OCI-LY7 (cell line): ENCODE data around the gene KIT. TPM values are rescaled to one million over a fixed set of nuclear protein-coding genes. Genes with fewer than 3 reads are reported as not detected.

Experiments used
- BruUV-seq: library from RNA; stranded (reverse); fragments of 400-500 nt; replicated peaks from 2 replicates; lab custom pipeline; 2021; lab: Mats Ljungman, UMichigan
- CTCF ChIA-PET: fragments of 300-600 bp; sonication (Branson Sonifier 250); formaldehyde crosslinking; loops from one replicate; lab custom pipeline; 2022; ENCODE audit warnings: antibody characterized with exemption; ENCODE audit not compliant: unreplicated experiment; lab: Charles Lee
- POLR2A ChIA-PET: fragments of 300-600 bp; sonication (Branson Sonifier 250); formaldehyde crosslinking; loops from one replicate; lab custom pipeline; 2022; ENCODE audit warnings: antibody characterized with exemption; lab: Charles Lee
- DNase-seq: peaks from one replicate; pipeline ENCODE4 v3.0.0-alpha.2; 2015; ENCODE audit warnings: low spot score
- H2AFZ ChIP-seq: fragments of 200-600 bp; sonication (generic), shearing (Covaris generic); 2 replicates; pipeline ENCODE4 v1.6.1; 2014; ENCODE audit warnings: mild to moderate bottlenecking, antibody characterized with exemption, low read length, moderate library complexity
- H3K27ac ChIP-seq: fragments of 200-600 bp; sonication (generic); 2 replicates; pipeline ENCODE4 v1.5.1; 2014; ENCODE audit warnings: mixed run types, low read depth, mild to moderate bottlenecking, moderate library complexity, low read length, inconsistent platforms; ENCODE audit not compliant: poor library complexity, severe bottlenecking
- H3K36me3 ChIP-seq: fragments of 200-600 bp; sonication (generic); 2 replicates; pipeline ENCODE4 v1.6.1; 2014; ENCODE audit warnings: mild to moderate bottlenecking, antibody characterized with exemption, low read length, moderate library complexity, mixed read lengths; ENCODE audit not compliant: insufficient read depth
- H3K4me1 ChIP-seq: fragments of 200-600 bp; sonication (generic); 2 replicates; pipeline ENCODE4 v1.5.1; 2014; ENCODE audit warnings: mild to moderate bottlenecking, low read length; ENCODE audit not compliant: insufficient read depth, poor library complexity, severe bottlenecking
- H3K4me2 ChIP-seq: fragments of 200-600 bp; sonication (generic); 2 replicates; pipeline ENCODE4 v1.6.1; 2014; ENCODE audit warnings: mild to moderate bottlenecking, low read length
- H3K4me3 ChIP-seq: fragments of 200-600 bp; sonication (generic); 2 replicates; pipeline ENCODE4 v1.5.1; 2014; ENCODE audit warnings: mild to moderate bottlenecking, low read depth, low read length; ENCODE audit not compliant: poor library complexity, severe bottlenecking
- H3K79me2 ChIP-seq: fragments of 200-600 bp; sonication (generic); 2 replicates; pipeline ENCODE4 v1.6.1; 2016; ENCODE audit warnings: low read depth, mild to moderate bottlenecking, low read length, moderate library complexity, mixed read lengths; ENCODE audit not compliant: insufficient read depth
- H3K9me2 ChIP-seq: fragments of 200-600 bp; sonication (generic); 2 replicates; pipeline ENCODE4 v1.6.1; 2016; ENCODE audit warnings: mild to moderate bottlenecking, low read length, mixed read lengths; ENCODE audit not compliant: insufficient read depth
- H3K9me3 ChIP-seq: fragments of 200-600 bp; sonication (generic); 2 replicates; pipeline ENCODE4 v1.6.1; 2014; ENCODE audit warnings: mild to moderate bottlenecking, mixed run types, low read length, mixed read lengths
- H4K20me1 ChIP-seq: fragments of 200-600 bp; sonication (generic); 2 replicates; pipeline ENCODE4 v1.6.1; 2014; ENCODE audit warnings: mild to moderate bottlenecking, antibody characterized with exemption, low read length, moderate library complexity, mixed read lengths; ENCODE audit not compliant: insufficient read depth
- EZH2phosphoT487 ChIP-seq: fragments of 200-600 bp; sonication (generic); IDR thresholded peaks from 2 replicates; pipeline ENCODE4 v1.6.1; 2018; ENCODE audit warnings: low read depth, borderline replicate concordance, mild to moderate bottlenecking, mixed run types, antibody characterized with exemption, low read length, moderate library complexity, mixed read lengths
- intact Hi-C: fragments of 100-400 bp; cut with micrococcal nuclease; formaldehyde crosslinking; loops from one replicate; pipeline ENCODE4 v1.10.0; 2022; ENCODE audit not compliant: unreplicated experiment
- total RNA-seq, 2 experiments: library from RNA; depleted of rRNA in 1 of 2; stranded (reverse); fragments of >200 nt in 1 of 2; shearing (Covaris generic) in 1 of 2; gene quantifications; 2 replicates each; pipeline ENCODE4 v1.2.3, GENCODE V29; 2014 to 2022
- TF ChIP-seq, protein P1 (sequence below): fragments of 200-600 bp; sonication (generic); conservative IDR thresholded peaks from 2 replicates; pipeline ENCODE4 v1.5.1; 2014; ENCODE audit warnings: mild to moderate bottlenecking, antibody characterized with exemption, low read length, moderate library complexity, mixed read lengths

Gene KIT
- total RNA-seq, 2 experiments from 2014 or later: not detected

DNA sequence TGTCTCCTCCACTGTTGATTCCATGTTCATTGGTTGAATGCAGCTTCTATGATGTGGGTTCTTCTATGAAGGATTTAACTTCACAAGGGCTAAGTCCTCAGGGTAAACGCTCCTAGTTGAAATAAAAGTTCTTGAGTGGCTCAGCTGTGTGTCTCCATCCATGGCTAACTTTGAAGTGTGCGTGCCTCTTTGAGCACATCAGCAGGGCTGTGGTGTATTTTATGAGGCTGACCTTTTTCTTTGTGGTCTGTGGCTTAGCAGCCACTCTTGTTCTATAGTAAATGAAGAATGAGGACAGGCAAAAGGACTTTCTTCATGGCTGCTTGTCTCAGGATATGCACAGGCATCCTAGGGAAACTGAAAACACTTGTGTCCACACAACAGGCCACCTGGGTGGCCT lies 88.5 kb downstream of the KIT start:
- H3K79me2 ChIP-seq: no peaks in the 10 kb centered on the region
- H4K20me1 ChIP-seq: no peaks in the 10 kb centered on the region
- no peaks in the 10 kb centered on the region for H3K9me3 ChIP-seq
- TF ChIP-seq, protein P1, sequence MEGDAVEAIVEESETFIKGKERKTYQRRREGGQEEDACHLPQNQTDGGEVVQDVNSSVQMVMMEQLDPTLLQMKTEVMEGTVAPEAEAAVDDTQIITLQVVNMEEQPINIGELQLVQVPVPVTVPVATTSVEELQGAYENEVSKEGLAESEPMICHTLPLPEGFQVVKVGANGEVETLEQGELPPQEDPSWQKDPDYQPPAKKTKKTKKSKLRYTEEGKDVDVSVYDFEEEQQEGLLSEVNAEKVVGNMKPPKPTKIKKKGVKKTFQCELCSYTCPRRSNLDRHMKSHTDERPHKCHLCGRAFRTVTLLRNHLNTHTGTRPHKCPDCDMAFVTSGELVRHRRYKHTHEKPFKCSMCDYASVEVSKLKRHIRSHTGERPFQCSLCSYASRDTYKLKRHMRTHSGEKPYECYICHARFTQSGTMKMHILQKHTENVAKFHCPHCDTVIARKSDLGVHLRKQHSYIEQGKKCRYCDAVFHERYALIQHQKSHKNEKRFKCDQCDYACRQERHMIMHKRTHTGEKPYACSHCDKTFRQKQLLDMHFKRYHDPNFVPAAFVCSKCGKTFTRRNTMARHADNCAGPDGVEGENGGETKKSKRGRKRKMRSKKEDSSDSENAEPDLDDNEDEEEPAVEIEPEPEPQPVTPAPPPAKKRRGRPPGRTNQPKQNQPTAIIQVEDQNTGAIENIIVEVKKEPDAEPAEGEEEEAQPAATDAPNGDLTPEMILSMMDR: no peak
- TF ChIP-seq EZH2phosphoT487: no peak
- no peak overlapping the region for H3K27ac ChIP-seq
- BruUV-seq: no TSS peak
- H3K36me3 ChIP-seq: no peaks in the 10 kb centered on the region
- H3K9me2 ChIP-seq: no peaks in the 10 kb centered on the region
- H3K4me3 ChIP-seq: no peak overlapping the region
- ChIA-PET POLR2A (no interaction called here), CTCF (no interaction called here)
- no peak overlapping the region for H3K4me2 ChIP-seq
- intact Hi-C loops: no loop called here
- H2AFZ ChIP-seq: no peak overlapping the region
- no peaks in the 10 kb centered on the region for H3K4me1 ChIP-seq
- DNase-seq: no peak

DNA sequence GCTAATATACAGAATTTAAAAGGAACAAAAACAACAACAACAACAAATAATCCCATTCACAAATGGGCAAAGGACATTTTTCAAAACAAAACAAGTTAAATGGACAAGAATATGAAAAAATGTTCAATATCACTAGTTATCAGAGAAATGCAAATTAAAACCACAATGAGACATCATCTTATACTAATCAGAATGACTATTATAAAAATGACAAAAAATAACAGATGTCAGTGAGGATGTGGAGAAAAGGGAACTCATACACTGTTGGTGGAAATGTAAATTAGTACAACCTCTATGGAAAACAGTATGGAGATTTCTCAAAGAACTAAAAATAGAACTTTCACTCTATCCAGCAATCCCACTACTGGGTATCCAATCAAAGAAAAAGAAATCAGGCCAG lies 92.6 kb downstream of the KIT start:
- Histone ChIP-seq H3K4me1 (no peaks in the 10 kb centered on the region), H3K9me3 (no peaks in the 10 kb centered on the region), H3K9me2 (no peaks in the 10 kb centered on the region), H3K79me2 (no peaks in the 10 kb centered on the region), H3K27ac (no peak overlapping the region), H3K4me3 (no peak overlapping the region), H3K36me3 (no peaks in the 10 kb centered on the region), H2AFZ (no peak overlapping the region), H3K4me2 (no peak overlapping the region), H4K20me1 (no peaks in the 10 kb centered on the region)
- no peak for DNase-seq
- BruUV-seq: no TSS peak
- ChIA-PET POLR2A (no interaction called here), CTCF (no interaction called here)
- TF ChIP-seq EZH2phosphoT487: no peak
- TF ChIP-seq, protein P1: no peak
- intact Hi-C loops: no loop called here

DNA sequence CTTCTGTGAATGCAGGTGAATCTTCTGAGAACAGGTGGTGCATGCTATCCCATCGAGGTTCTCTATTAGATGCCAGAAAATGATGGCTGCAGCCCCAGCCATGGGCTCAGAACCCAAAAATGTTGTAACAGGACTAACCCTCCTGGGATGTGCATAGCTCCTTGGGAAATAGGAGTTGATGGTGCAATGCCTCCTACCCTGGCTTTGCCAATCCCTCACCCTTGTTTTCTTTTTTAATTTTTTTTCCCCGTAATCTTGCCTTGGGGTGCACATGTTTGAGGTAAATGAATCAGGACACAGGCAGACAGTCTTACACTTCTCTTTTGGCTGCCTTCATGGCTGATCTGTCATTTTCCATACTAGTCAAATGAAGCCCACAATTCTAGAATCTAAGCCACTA lies 96.6 kb downstream of the KIT start:
- POLR2A ChIA-PET: interaction anchor here (0.6 kb wide), 1 partner anchor 101 kb away, joined by 4 read pairs; no protein-coding TSS in a partner anchor
- CTCF ChIA-PET: no interaction called here

More for the DNA sequence above, 96.6 kb downstream of the KIT start:
- no TSS peak for BruUV-seq
- H3K79me2 ChIP-seq: no peaks in the 10 kb centered on the region
- no peak overlapping the region for H3K4me3 ChIP-seq
- TF ChIP-seq, protein P1: no peak
- no peak for TF ChIP-seq EZH2phosphoT487
- H4K20me1 ChIP-seq: no peaks in the 10 kb centered on the region
- H3K9me3 ChIP-seq: no peaks in the 10 kb centered on the region
- H3K4me1 ChIP-seq: no peaks in the 10 kb centered on the region
- intact Hi-C loops: no loop called here
- no peaks in the 10 kb centered on the region for H3K36me3 ChIP-seq
- H2AFZ ChIP-seq: no peak overlapping the region
- H3K9me2 ChIP-seq: no peaks in the 10 kb centered on the region
- no peak overlapping the region for H3K27ac ChIP-seq
- no peak for DNase-seq
- no peak overlapping the region for H3K4me2 ChIP-seq
